Endometrium (tissue), 2 donors: Measurements from ENCODE around the gene EIF1.
"Not testable (repeated sequence)": the region's sequence is repeated elsewhere in the genome, so short reads cannot be mapped to it uniquely, and the experiment has no call there.

Experiments
- FAIRE-seq: peaks from 2 replicates; lab custom pipeline; 2012; peaks lifted over from hg19 to GRCh38; lab: Jason Lieb, UNC
- donor health status: control.
- donor health status: control.

Gene EIF1

GRCh38 chr17:41688641-41689496 lies at the start of gene EIF1:
Gene EIF1 (plus strand): TSS chr17:41688885. CDS start chr17:41689039, 154 bp downstream.
- peak; percentile 84 for FAIRE-seq

- FAIRE-seq, result no peak
Measured at GRCh38 chr17:41638941-41639340, 49.7 kb upstream of the EIF1 start.

- no peak for FAIRE-seq
Measured at GRCh38 chr17:41639492-41640473, 48.9 kb upstream of the EIF1 start.

GRCh38 chr17:41640596-41640995 lies 48.1 kb upstream of the EIF1 start:
- FAIRE-seq, result not testable (repeated sequence)

GRCh38 chr17:41642252-41643156 lies 46.2 kb upstream of the EIF1 start:
- FAIRE-seq, result no peak

GRCh38 chr17:41647038-41647813 lies 41.5 kb upstream of the EIF1 start:
- peak; percentile 21 for FAIRE-seq

- FAIRE-seq, result no peak
Measured at GRCh38 chr17:41647940-41648410, 40.7 kb upstream of the EIF1 start.

GRCh38 chr17:41648411-41649195 lies 40.1 kb upstream of the EIF1 start:
- no peak for FAIRE-seq

- FAIRE-seq, result no peak
Measured at GRCh38 chr17:41649923-41650519, 38.7 kb upstream of the EIF1 start.

GRCh38 chr17:41650794-41651624 lies 37.7 kb upstream of the EIF1 start:
- FAIRE-seq, result no peak

GRCh38 chr17:41651625-41652460 lies 36.8 kb upstream of the EIF1 start:
- no peak for FAIRE-seq

GRCh38 chr17:41652461-41652970 lies 36.2 kb upstream of the EIF1 start:
- no peak for FAIRE-seq

GRCh38 chr17:41653421-41653820 lies 35.3 kb upstream of the EIF1 start:
- FAIRE-seq, result no peak

- no peak for FAIRE-seq
Measured at GRCh38 chr17:41653892-41654677, 34.6 kb upstream of the EIF1 start.

- no peak for FAIRE-seq
Measured at GRCh38 chr17:41654678-41655607, 33.7 kb upstream of the EIF1 start.
